ENCODE measurements around the gene SPI1.

- TF ChIP-seq SMC3 (IDR thresholded peaks at IDR 0.05) (no peak), FOXS1 (CRISPR knock-in tag; IDR thresholded peaks at IDR 0.05) (no peak), EP300 (IDR thresholded peaks at IDR 0.05) (no peak), CTCF (IDR thresholded peaks at IDR 0.05) (no peak), BHLHE40 (IDR thresholded peaks at IDR 0.05; ENCODE audit: low read depth, low read length) (no peak), ZC3H11A (IDR thresholded peaks at IDR 0.05) (no peak), TFCP2L1 (CRISPR knock-in tag; IDR thresholded peaks at IDR 0.05) (no peak), POLR2A (IDR thresholded peaks at IDR 0.05; ENCODE audit: low read length) (no peak), SREBF2 (IDR thresholded peaks at IDR 0.05) (no peak), RAD21 (conservative IDR thresholded peaks at IDR 0.05 in 1 of 2, IDR thresholded peaks at IDR 0.05 in 1 of 2) (no peak)
These were observed 40.3 kb upstream of the SPI1 start for GRCh38 chr11:47418454-47419259.

Data from A549 (cell line).